ENCODE results near the gene VGLL3. TPM values are rescaled to one million over a fixed set of nuclear protein-coding genes. Genes with fewer than 3 reads are reported as not detected.
"Not testable (repeated sequence)": the region's sequence is repeated elsewhere in the genome, so short reads cannot be mapped to it uniquely, and the experiment has no call there.

The VGLL3 gene
- polyA plus RNA-seq, 1 donor, result 37.5 TPM

DNA sequence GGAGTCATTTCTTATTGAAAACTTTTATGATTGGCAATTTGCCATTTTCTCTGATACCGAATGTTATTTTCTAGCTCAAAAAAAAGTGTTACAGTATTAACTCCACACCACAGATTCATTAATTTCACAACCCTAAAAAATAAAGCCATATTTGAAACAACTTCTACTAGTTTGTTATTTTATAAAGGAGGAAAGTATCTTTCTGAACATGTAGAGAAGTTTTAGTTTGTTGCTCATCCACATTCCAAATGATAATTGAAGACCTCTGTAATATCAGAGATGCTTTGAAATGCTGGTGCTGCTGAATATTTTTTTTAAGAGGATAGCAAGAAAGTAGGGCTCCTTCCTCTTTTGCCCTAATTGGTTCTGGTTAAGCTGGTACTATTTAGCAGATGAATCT is 1.9 kb downstream of the VGLL3 start:
- no peak for DNase-seq

DNA sequence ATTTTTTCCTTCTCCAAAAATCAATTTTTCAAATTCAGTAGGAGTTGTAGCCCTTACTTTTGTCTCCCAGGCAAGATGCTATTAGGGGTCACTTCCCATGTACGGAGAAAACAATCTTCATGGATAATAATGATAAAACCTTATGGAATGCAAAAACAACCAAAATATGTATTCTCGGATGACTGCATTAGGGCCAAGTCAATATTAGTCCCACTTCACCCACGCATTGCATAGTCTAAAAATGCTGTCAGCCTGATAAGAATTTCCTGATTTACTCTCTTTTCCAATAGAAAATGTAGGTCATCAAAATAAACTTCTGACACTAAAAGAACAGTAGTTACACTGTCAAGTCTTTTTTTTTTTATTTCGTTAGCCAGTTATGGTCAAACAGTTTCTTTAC is 2.7 kb downstream of the VGLL3 start:
- DNase-seq, result no peak

GRCh38 chr3:86987421-86987715 is 3.6 kb downstream of the VGLL3 start:
- no peak for DNase-seq

- DNase-seq, result no peak
Measured at GRCh38 chr3:86986671-86987420, 4.1 kb downstream of the VGLL3 start.

DNA sequence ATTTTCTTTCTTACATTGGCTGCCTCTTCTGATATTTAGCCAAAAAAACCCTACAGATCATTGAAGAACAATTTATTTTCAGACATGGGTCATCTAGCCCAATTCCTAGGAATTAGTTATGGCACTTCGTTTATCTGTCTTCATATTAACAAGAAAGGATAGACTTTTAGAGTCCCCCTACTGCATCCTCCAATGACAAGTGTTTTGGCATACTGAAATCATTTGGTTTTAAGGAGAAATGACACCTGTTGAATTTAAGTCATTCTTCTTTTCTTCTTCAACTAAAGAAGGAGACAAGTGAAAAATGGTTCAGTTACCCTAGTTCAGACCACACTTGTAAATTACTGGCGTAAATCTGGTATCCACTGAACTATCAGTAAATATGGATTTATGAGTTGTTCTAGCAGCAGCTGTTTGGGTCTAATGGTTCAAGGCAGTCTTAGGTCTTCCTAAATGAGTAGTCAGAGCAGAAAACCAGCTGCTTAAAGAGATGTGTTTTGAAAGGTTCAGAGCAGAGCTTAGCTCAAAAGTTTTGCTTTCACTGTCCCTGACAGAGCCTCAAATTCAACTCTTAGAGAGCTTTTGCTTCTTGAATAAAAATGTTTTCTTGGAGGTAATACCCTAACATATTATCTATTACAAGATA is 5.6 kb downstream of the VGLL3 start:
- no peak for DNase-seq

DNA sequence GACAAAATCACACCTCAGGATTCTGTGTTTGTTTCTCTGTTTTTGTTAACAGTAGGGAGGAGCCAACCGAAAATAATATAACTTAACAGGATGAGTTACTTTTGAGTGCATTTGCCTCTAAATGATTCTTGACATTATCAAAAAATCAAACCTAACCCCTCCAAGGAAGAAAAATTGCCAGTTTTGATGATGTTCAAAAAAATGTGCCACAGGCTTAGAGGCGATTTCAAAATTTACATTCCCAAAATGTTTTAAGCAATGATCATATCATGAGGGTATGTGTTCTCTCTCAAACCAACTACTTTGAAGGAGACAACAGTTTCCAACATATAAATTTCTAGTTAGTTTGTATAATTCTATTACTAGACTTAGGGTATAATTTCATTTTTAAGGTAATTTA is 6.7 kb downstream of the VGLL3 start:
- DNase-seq, result no peak

- peak; percentile 71 for DNase-seq
Measured at GRCh38 chr3:86982883-86983282, 8.1 kb downstream of the VGLL3 start.

DNA sequence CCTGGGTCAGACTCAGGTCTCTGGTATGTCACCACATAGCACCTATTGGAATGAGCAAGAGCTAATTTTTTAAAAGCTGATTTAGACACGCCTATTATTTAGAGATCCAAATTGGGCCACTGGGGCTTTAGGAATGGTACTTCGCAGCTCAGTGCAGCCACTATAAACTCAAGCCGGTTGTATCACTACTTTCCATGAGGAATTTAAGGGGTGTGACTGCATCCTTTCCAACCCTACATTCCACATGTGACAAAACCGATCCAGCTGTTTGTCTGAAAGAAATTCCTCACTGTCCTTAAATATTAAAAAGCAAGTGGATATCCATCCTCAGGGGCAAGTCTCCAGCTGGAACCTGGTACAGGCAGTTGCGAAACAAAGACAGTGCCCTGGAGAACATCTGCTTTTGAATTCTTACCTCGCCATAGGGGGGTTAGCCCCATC is 12.8 kb downstream of the VGLL3 start:
- no peak for DNase-seq

DNA sequence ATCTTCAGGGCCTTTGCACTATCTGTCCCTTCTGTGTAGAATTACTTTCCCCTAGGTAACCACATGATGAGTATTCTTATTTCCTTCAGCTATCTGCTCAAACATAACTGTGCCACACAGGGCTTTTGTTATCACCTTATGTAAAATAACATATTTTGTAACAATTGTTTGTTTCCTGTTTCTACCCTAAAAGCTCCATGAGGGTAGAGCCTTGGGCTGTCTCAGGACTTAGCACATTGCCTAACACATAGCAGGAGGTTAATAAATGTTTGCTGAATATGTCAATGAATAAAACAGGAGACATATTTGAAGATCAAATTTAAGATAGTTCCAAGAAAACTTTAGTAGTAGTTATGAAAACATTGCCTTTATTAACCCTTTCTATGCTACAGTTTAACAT is 14.7 kb downstream of the VGLL3 start:
- no peak for DNase-seq

- not testable (repeated sequence) for DNase-seq
Measured at GRCh38 chr3:86974177-86974576, 16.8 kb downstream of the VGLL3 start.

DNA sequence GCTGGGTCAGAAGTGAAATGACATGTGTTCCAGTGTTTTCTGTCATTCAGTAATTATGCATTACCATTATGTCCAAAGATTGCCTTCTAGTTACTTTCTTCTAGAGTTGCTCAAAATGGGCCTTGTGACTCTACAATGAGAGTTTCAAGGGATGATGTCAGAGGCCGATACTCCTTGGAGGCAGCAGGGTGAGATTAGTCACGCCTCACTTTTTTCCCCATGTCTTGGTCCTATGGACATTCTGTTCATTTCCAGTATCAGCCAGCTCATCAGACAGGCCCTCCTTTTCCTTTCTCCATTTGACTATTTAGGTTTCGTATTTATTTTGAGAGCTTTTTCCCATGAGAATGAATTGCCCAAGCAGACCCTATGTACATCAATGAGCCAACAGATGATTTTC is 17.5 kb downstream of the VGLL3 start:
- no peak for DNase-seq

DNA sequence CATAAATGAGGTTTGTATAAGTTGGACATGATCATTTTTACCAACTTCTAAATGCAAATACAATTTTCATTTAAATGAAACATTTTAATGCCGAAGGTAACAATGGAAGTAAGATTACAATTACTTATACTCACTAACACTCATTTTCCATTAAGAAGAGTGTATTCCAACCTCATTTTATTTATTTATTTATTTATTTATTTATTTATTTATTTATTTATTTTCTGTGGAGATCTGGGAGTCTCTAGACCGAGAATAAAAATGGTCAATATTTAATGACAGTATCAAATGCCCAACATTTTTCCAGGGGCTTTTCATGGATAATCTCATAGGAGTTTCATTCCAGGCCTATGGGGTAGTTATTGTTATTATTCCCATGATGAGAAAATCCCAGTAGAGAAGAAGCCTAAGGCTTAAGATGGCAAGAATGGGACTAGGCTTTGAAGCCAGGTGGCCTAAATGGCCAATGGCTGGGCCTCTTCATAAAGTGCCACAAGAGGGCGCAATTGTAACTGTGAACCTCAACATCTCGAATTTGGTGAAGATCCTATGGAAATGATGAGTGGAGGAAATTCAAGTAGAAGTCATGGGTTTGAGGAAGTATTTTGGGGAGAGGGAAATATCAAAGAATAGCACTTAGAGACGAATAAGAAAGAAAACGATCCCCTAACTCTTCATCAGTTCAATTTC is 21.3 kb downstream of the VGLL3 start:
- no peak for DNase-seq

DNA sequence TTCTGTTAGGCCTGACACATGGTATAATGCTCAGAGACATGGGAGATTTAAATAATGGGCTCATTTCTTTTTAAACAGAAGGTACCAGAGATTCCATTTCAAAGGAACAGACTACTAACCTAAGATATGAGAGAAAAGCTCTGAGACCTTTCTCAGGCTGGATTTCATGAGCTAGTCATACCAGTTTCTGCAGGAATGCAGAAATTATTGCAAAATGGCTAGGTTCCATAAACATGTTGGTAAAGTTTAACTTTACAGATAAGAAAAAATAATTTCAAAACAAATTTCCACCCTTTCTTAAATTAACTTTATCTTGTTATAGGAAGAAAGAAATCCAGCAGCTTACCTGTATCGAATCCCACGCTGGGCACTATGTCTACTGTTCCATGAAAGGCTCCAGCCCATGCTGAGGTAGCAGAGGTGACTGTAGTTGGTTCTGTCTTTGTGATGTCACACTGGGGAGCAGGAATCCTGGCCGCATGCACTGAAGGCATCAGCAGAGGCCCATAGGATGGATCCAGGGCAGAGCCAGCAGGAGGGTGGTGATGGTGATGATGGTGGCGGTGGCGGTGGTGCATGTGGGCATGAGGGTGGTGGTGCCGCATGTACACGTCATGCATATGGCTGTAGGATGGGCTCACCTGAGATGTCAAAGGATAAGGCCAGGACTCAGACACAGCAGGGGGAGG is 22.6 kb downstream of the VGLL3 start:
- no peak for DNase-seq

GRCh38 chr3:86967062-86967461 is 23.9 kb downstream of the VGLL3 start:
- DNase-seq, result no peak

DNA sequence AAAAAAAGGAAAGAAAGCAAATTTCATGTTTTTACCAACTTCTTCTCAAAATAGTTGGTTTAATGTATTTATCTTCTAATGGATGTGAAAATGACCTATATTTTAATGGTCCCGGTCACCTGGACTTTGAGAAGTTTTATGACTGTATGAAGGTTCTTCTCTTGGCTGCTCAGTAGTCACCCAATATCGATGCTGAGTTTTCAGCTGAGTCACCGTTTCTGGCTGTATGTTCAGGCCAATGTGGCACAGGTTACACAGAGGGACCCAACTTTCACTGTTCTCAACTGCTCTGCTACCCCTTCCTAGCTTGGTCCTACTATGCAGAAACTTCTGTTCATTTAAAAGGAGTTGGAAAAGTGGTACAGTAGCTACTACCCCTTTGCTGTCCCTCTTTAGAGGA is 25.8 kb downstream of the VGLL3 start:
- no peak for DNase-seq

- no peak for DNase-seq
Measured at GRCh38 chr3:86963611-86964010, 27.3 kb downstream of the VGLL3 start.

- DNase-seq, result no peak
Measured at GRCh38 chr3:86961297-86961696, 29.7 kb downstream of the VGLL3 start.

GRCh38 chr3:86960550-86960949 is 30.4 kb downstream of the VGLL3 start:
- DNase-seq, result no peak

DNA sequence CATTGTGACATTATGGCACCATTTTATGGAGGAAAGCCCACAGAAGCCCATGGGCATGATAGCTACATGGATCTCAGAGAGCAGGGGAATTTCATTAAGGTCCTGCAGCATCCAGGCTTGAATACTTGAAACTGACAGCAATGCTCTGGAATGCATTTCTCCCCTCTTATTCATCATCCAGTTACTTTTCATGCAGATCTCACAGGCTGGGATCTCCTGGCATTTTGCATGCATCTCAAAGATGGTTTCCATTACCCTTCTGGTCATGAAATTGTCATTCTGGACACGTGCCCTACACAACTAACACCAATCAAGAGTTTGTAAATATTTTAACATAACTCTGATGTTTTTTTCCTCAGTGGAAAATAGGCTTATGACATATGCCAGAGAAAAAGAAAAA is 32.4 kb downstream of the VGLL3 start:
- DNase-seq, result no peak

DNA sequence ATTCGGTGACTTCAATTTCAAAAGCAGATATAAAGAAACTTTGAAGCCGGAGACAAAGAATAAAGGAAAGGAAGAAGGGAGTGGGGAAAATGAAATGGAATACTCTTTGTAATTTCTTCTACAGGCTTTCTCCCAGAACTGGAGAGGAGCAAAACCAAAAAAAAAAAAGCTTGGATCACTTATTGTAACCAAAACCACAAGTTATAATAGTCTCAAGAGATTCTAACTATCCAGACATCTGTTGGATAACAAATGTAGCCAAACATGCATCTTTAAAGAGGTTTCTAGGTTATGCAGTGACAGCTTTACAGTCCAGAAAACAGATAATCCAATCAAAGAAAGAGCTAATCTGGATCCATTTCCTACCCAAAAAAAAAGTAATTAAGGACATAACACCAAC is 36.2 kb downstream of the VGLL3 start:
- DNase-seq, result no peak

DNA sequence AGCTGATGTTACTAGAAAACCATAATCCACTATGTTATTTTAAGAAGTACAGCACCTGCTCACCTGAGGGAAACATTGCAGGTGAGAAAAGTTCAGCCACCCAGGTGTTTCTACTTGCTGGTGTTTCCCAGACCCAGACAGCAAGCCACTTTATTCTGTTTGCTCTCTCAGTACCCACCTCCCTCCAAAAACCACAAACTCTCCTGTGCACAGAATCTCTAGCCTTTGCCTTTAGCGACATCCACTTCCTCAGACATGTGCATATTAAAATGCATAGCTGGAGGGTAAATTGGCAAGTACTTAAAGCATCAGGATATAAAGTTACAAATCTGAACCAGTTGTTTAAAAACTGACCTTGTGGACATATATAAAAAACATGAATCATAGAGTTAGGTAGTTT is 36.7 kb downstream of the VGLL3 start:
- DNase-seq, result no peak

GRCh38 chr3:86951322-86951721 is 39.6 kb downstream of the VGLL3 start:
- no peak for DNase-seq

- DNase-seq, result no peak
Measured at GRCh38 chr3:86950717-86951116, 40.2 kb downstream of the VGLL3 start.

DNA sequence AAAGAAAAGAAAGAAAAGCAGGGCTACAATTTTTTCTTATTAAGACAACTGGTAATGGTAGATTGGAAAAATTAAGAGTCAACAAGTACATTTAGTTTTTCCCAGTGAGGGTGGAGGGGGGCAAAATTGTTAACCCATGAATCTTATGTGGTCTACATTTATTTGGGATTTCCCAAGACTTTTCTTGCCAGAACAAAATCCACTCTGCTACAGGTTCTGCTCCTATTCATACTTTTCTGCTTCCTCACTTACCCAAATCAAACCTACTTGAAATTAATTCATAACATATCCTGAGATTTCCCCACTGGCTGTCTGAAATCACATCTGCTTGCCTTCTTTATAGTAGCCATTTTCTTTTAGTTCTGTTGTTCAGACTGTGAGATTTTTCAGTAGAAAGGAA is 41.1 kb downstream of the VGLL3 start:
- no peak for DNase-seq

All from hindlimb muscle (tissue), 1 donor.